HepG2 (cell line): ENCODE data around the gene VWCE. TPM values are rescaled to one million over a fixed set of nuclear protein-coding genes. Genes with fewer than 3 reads are reported as not detected.

Experiments used
- ATAC-seq: fragments of 200-7000 bp; cut with Tn5 transposase; 3 replicates; pipeline ENCODE4 v1.9.1; 2020; ENCODE audit warnings: mild to moderate bottlenecking, moderate library complexity
- BruUV-seq: library from RNA; stranded (reverse); fragments of 400-500 nt; replicated peaks from 2 replicates; lab custom pipeline; 2021; lab: Mats Ljungman, UMichigan
- CTCF ChIA-PET: fragments of 300-600 bp; formaldehyde crosslinking; extraction: SDS; loops from one replicate; lab custom pipeline; 2021; ENCODE audit warnings: low total read pairs, inconsistent platforms, low intra/inter-chr PET ratio; lab: Yijun Ruan, JAX
- POLR2A ChIA-PET: fragments of 350-600 bp; sonication (Branson Sonifier 250); formaldehyde crosslinking; loops from one replicate; lab custom pipeline; 2020; ENCODE audit warnings: antibody characterized with exemption, inconsistent platforms; lab: Yijun Ruan, JAX
- DNase-seq: peaks from one replicate; pipeline ENCODE4 v3.0.0-alpha.2; 2015; ENCODE audit warnings: low spot score
- FAIRE-seq: peaks from 3 replicates; lab custom pipeline; 2011; peaks lifted over from hg19 to GRCh38; lab: Jason Lieb, UNC
- H2AFZ ChIP-seq: one replicate; pipeline ENCODE4 v1.6.1; 2011; ENCODE audit warnings: low read length, inconsistent platforms
- H3K27ac ChIP-seq: fragments of 300-600 bp; 3 replicates; pipeline ENCODE4 v1.8.0; 2011; ENCODE audit warnings: mixed run types, mild to moderate bottlenecking, mixed read lengths, low read length, inconsistent platforms; ENCODE audit not compliant: insufficient read depth; ENCODE audit errors: extremely low read length
- H3K27me3 ChIP-seq, 2 experiments: fragments of 200-600 bp in 1 of 2; 2 replicates in 1 of 2; 3 replicates in 1 of 2; pipeline versions ENCODE4 v1.6.0 to v1.8.0; 2011; ENCODE audit warnings: low read length in 2 of 2, mild to moderate bottlenecking in 2 of 2, moderate library complexity in 2 of 2, inconsistent platforms in 1 of 2; ENCODE audit not compliant: insufficient read depth in 2 of 2, control insufficient read depth in 1 of 2
- H3K36me3 ChIP-seq, 2 experiments: fragments of 200-600 bp in 1 of 2; replicated peaks in 1 of 2; 2 replicates in 1 of 2; 3 replicates in 1 of 2; pipeline versions ENCODE4 v1.5.1 to v1.8.0; 2011; ENCODE audit warnings: low read length in 2 of 2, inconsistent platforms in 1 of 2; ENCODE audit not compliant: insufficient read depth in 2 of 2, control insufficient read depth in 1 of 2
- H3K4me1 ChIP-seq: 2 replicates; pipeline ENCODE4 v1.5.1; 2012; ENCODE audit warnings: low read length, inconsistent platforms; ENCODE audit not compliant: insufficient read depth
- H3K4me2 ChIP-seq: 2 replicates; pipeline ENCODE4 v1.6.0; 2011; ENCODE audit warnings: low read depth, low read length, inconsistent platforms
- H3K4me3 ChIP-seq, 3 experiments: fragments of 200-600 bp in 1 of 3; sonication (generic), shearing (Covaris generic) in 1 of 3; replicated peaks in 1 of 3; 2 replicates each; pipeline ENCODE4 v1.5.1; 2011 to 2016; ENCODE audit warnings: low read length in 3 of 3, inconsistent platforms in 2 of 3, low read depth in 2 of 3, mild to moderate bottlenecking in 2 of 3, control low read depth in 1 of 3, mixed read lengths in 1 of 3; ENCODE audit not compliant: insufficient read depth in 1 of 3
- H3K79me2 ChIP-seq: one replicate; pipeline ENCODE4 v1.6.1; 2011; ENCODE audit warnings: low read length, inconsistent platforms; ENCODE audit not compliant: insufficient read depth
- H3K9ac ChIP-seq: 2 replicates; pipeline ENCODE4 v1.6.0; 2011; ENCODE audit warnings: mild to moderate bottlenecking, low read depth, low read length, inconsistent platforms; ENCODE audit not compliant: insufficient read depth
- H3K9me3 ChIP-seq: 2 replicates; pipeline ENCODE4 v1.5.1; 2012; ENCODE audit warnings: mild to moderate bottlenecking, low read length
- H4K20me1 ChIP-seq: 2 replicates; pipeline ENCODE4 v1.6.0; 2011; ENCODE audit warnings: inconsistent platforms, mild to moderate bottlenecking, low read length, moderate library complexity; ENCODE audit not compliant: insufficient read depth
- PHF21A ChIP-seq: sonication (generic); formaldehyde crosslinking; IDR thresholded peaks from 2 replicates; pipeline ENCODE4 v1.5.0; 2020; ENCODE audit warnings: mild to moderate bottlenecking, missing genetic modification reagents
- WGBS: methylation state at CpG from one replicate; pipeline ENCODE4 v1.1.6; 2017; ENCODE audit warnings: low lambda C conversion rate; 5-methylcytosine and 5-hydroxymethylcytosine counted together
- in situ Hi-C: cut with HindIII; loops from 2 replicates; pipeline ENCODE4 v1.10.0; 2017; ENCODE audit warnings: low pct_unique_long_range_greater_than_20kb; ENCODE audit not compliant: extremely low pct_ligation_motif_present
- intact Hi-C: fragments of 100-400 bp; cut with micrococcal nuclease; formaldehyde crosslinking; loops from one replicate; pipeline ENCODE4 v1.10.0; 2022; ENCODE audit not compliant: unreplicated experiment
- polyA plus RNA-seq, 8 experiments: library from polyadenylated mRNA; depleted of rRNA in 3 of 8; stranded (reverse) in 7 of 8; unstranded in 1 of 8; fragments of >200 nt; fragmentation: Illumina TruSeq in 4 of 8; extraction: Trizol in 4 of 8; gene quantifications; 2 replicates each; pipeline versions ENCODE4 v1.2.1 to v1.2.3, GENCODE V29; 2011 to 2016; ENCODE audit warnings: low read depth in 4 of 8, missing spikeins in 1 of 8, mixed read lengths in 1 of 8; ENCODE audit not compliant: insufficient read depth in 1 of 8
- total RNA-seq, 5 experiments: library from RNA; depleted of rRNA; stranded (reverse); fragments of >200 nt; fragmentation: Illumina TruSeq; extraction: Trizol; gene quantifications; 2 replicates each; pipeline ENCODE4 v1.2.3, GENCODE V29; 2016; ENCODE audit warnings: low read depth in 1 of 5
- TF ChIP-seq, protein P1 (sequence below): sonication (generic); formaldehyde crosslinking; IDR thresholded peaks from 2 replicates; pipeline ENCODE4 v1.5.1; 2020; ENCODE audit warnings: mild to moderate bottlenecking, missing genetic modification reagents
- TF ChIP-seq, protein P2 (sequence below): sonication (generic); formaldehyde crosslinking; IDR thresholded peaks from 2 replicates; pipeline ENCODE4 v1.4.0; 2020; ENCODE audit warnings: missing genetic modification reagents, borderline replicate concordance
- TF ChIP-seq, protein P3 (sequence below): sonication (generic); formaldehyde crosslinking; IDR thresholded peaks from 2 replicates; pipeline ENCODE4 v1.4.0; 2020; ENCODE audit warnings: missing genetic modification reagents
- TF ChIP-seq, protein P4 (sequence below): IDR thresholded peaks from 2 replicates; pipeline ENCODE4 v1.6.1; 2016; ENCODE audit warnings: low read depth

Gene VWCE
- total and polyA plus RNA-seq, 2 of the 13 experiments (the other 11 are each of a cell fraction or from before 2014, with no cell fraction given), result 27.6 to 58.3 TPM

DNA sequence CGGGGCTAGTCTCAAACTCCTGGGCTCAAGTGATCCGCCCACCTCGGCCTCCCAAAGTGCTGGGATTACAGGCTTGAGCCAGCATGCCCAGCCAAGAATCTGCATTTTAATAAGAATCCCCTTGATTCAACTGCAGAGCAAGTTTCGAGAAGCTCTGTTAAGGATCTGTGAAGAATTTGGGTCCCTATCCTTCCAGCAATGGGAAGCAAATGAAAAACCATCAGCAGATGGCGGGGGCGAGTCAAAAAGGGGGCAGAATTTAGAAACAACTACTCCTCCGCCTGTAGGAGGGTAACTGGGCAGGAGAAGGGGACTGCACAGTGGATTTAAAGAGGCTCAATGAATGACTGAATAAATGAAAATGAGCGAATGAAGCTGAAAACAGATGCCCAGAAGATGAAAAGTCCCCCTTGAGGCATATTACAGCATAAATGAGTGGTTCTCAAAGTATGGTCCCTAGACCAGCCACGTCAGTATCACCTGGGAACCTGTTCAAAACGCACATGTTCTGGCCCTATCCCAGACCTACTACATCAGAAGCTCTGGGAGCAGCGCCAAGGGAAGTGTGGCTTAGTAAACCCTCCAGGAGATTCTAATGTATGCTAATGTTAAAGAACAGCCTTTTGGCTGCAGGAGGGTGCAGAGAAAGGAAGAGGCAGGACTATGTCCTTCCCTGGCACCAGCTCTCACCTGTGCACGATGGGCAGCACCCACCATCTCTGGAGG is 15.0 kb downstream of the VWCE start:
- Histone ChIP-seq H2AFZ (no peak overlapping the region), H3K9me3 (no peaks in the 10 kb centered on the region), H3K27ac (no peak overlapping the region), H3K9ac (no peak overlapping the region), H3K4me3 (no peak overlapping the region), H3K4me2 (no peak overlapping the region), H3K36me3 (peaks cover 47 to 88% of the 10 kb centered on the region in 2 experiments), H4K20me1 (peaks cover 11% of the 10 kb centered on the region; the same call in 1 of the 2 replicates), H3K4me1 (no peaks in the 10 kb centered on the region), H3K27me3 (no peaks in the 10 kb centered on the region), H3K79me2 (no peaks in the 10 kb centered on the region)
- WGBS, result 97% methylated on average over 11 of the region's 12 CpGs
- no TSS peak for BruUV-seq
- in situ Hi-C loops, result no loop called here
- intact Hi-C loops, result no loop called here
- CTCF ChIA-PET, result no interaction called here
- ATAC-seq, result no peak
- POLR2A ChIA-PET, result no interaction called here
- no peak for DNase-seq
- FAIRE-seq, result no peak
- no peak for TF ChIP-seq PHF21A (CRISPR knock-in tag)

DNA sequence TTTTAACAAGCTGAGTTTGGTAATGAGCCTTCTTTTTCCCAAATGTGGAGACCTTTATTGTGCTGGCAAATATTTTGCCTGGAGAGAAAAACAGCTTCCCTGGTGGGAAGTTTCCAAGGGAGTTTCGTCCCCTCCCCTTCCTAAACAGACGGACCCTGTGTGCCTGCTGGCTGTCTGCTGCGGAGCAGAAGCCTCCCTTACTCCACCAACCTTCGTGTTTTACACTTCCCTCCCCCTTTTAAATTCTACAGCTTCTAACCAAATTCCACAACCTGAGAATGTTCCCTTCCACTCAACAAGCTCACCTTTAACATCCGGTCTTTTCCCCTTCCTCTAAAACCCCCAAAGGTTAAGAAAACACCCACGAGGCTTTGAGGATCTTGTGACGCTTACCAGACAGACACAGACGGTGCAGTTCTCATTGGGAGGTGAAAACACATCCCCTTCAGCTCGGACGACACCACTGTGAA is 17.1 kb downstream of the VWCE start:
- H3K79me2 ChIP-seq, result no peaks in the 10 kb centered on the region
- no peak overlapping the region for H3K4me3 ChIP-seq
- H3K4me1 ChIP-seq, result no peaks in the 10 kb centered on the region
- H3K27ac ChIP-seq, result no peak overlapping the region
- no peaks in the 10 kb centered on the region for H3K9me3 ChIP-seq
- DNase-seq, result no peak
- CTCF ChIA-PET, result no interaction called here
- no peak overlapping the region for H3K4me2 ChIP-seq
- peaks cover 11% of the 10 kb centered on the region; the same call in 1 of the 2 replicates for H4K20me1 ChIP-seq
- ATAC-seq, result no peak
- POLR2A ChIA-PET, result interaction anchor here (1.0 kb wide), 1 partner anchor 16 kb away, joined by 3 read pairs; no protein-coding TSS in a partner anchor
- no peak for FAIRE-seq
- H2AFZ ChIP-seq, result no peak overlapping the region
- intact Hi-C loops (no loop called here), in situ Hi-C loops (no loop called here)
- BruUV-seq, result no TSS peak
- H3K36me3 ChIP-seq, result peaks cover 52 to 88% of the 10 kb centered on the region in 2 experiments
- H3K9ac ChIP-seq, result no peak overlapping the region
- WGBS, result 93% methylated on average over 10 of the region's 10 CpGs
- TF ChIP-seq, protein P1, sequence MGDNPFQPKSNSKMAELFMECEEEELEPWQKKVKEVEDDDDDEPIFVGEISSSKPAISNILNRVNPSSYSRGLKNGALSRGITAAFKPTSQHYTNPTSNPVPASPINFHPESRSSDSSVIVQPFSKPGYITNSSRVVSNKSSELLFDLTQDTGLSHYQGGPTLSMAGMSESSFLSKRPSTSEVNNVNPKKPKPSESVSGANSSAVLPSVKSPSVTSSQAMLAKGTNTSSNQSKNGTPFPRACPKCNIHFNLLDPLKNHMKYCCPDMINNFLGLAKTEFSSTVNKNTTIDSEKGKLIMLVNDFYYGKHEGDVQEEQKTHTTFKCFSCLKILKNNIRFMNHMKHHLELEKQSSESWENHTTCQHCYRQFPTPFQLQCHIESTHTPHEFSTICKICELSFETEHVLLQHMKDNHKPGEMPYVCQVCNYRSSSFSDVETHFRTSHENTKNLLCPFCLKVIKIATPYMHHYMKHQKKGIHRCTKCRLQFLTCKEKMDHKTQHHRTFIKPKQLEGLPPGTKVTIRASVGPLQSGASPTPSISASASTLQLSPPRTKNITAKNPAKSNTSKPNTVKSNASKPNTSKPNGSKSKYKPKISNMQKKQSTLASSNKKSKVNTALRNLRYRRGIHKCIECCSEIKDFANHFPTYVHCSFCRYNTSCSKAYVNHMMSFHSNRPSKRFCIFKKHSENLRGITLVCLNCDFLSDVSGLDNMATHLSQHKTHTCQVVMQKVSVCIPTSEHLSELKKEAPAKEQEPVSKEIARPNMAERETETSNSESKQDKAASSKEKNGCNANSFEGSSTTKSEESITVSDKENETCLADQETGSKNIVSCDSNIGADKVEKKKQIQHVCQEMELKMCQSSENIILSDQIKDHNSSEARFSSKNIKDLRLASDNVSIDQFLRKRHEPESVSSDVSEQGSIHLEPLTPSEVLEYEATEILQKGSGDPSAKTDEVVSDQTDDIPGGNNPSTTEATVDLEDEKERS (CRISPR knock-in tag), result no peak
- TF ChIP-seq, protein P2, sequence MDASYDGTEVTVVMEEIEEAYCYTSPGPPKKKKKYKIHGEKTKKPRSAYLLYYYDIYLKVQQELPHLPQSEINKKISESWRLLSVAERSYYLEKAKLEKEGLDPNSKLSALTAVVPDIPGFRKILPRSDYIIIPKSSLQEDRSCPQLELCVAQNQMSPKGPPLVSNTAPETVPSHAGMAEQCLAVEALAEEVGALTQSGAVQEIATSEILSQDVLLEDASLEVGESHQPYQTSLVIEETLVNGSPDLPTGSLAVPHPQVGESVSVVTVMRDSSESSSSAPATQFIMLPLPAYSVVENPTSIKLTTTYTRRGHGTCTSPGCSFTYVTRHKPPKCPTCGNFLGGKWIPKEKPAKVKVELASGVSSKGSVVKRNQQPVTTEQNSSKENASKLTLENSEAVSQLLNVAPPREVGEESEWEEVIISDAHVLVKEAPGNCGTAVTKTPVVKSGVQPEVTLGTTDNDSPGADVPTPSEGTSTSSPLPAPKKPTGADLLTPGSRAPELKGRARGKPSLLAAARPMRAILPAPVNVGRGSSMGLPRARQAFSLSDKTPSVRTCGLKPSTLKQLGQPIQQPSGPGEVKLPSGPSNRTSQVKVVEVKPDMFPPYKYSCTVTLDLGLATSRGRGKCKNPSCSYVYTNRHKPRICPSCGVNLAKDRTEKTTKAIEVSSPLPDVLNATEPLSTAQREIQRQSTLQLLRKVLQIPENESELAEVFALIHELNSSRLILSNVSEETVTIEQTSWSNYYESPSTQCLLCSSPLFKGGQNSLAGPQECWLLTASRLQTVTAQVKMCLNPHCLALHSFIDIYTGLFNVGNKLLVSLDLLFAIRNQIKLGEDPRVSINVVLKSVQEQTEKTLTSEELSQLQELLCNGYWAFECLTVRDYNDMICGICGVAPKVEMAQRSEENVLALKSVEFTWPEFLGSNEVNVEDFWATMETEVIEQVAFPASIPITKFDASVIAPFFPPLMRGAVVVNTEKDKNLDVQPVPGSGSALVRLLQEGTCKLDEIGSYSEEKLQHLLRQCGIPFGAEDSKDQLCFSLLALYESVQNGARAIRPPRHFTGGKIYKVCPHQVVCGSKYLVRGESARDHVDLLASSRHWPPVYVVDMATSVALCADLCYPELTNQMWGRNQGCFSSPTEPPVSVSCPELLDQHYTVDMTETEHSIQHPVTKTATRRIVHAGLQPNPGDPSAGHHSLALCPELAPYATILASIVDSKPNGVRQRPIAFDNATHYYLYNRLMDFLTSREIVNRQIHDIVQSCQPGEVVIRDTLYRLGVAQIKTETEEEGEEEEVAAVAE (CRISPR knock-in tag), result no peak
- TF ChIP-seq, protein P3, sequence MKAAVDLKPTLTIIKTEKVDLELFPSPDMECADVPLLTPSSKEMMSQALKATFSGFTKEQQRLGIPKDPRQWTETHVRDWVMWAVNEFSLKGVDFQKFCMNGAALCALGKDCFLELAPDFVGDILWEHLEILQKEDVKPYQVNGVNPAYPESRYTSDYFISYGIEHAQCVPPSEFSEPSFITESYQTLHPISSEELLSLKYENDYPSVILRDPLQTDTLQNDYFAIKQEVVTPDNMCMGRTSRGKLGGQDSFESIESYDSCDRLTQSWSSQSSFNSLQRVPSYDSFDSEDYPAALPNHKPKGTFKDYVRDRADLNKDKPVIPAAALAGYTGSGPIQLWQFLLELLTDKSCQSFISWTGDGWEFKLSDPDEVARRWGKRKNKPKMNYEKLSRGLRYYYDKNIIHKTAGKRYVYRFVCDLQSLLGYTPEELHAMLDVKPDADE, result no peak
- TF ChIP-seq, protein P4, sequence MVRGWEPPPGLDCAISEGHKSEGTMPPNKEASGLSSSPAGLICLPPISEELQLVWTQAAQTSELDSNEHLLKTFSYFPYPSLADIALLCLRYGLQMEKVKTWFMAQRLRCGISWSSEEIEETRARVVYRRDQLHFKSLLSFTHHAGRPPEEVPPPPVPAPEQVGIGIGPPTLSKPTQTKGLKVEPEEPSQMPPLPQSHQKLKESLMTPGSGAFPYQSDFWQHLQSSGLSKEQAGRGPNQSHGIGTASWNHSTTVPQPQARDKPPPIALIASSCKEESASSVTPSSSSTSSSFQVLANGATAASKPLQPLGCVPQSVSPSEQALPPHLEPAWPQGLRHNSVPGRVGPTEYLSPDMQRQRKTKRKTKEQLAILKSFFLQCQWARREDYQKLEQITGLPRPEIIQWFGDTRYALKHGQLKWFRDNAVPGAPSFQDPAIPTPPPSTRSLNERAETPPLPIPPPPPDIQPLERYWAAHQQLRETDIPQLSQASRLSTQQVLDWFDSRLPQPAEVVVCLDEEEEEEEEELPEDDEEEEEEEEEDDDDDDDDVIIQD (CRISPR knock-in tag), result no peak
- no peaks in the 10 kb centered on the region for H3K27me3 ChIP-seq
